GM10248 (cell line): ENCODE data around the gene HIGD1A.

ENCODE experiments used
- CTCF ChIA-PET: fragments of 300-600 bp; sonication (Branson Sonifier 250); formaldehyde crosslinking; extraction: SDS; loops from one replicate; lab custom pipeline; 2021; ENCODE audit warnings: antibody characterized with exemption; lab: Yijun Ruan, JAX
- POLR2A ChIA-PET: fragments of 350-650 bp; sonication (Branson Sonifier 250); formaldehyde crosslinking; extraction: SDS; loops from one replicate; lab custom pipeline; 2020; ENCODE audit warnings: antibody characterized with exemption; lab: Yijun Ruan, JAX
- DNase-seq: peaks from one replicate; pipeline ENCODE4 v3.0.0; 2012; ENCODE audit errors: extremely low spot score
- CTCF ChIP-seq: IDR thresholded peaks from 2 replicates; pipeline ENCODE4 v1.5.1; 2012; ENCODE audit warnings: mild to moderate bottlenecking, low read depth; ENCODE audit errors: extremely low read depth, missing control alignments, control extremely low read depth

Gene HIGD1A

GRCh38 chr3:42735615-42736014, 68.7 kb downstream of the HIGD1A start:
- POLR2A ChIA-PET = no interaction called here
- CTCF ChIA-PET = interaction anchor here (1.5 to 3.5 kb wide), 2 partner anchors 10 to 12 kb away, joined by 5 to 23 read pairs; no protein-coding TSS in a partner anchor
- no peak for TF ChIP-seq CTCF
- no peak for DNase-seq

- DNase-seq = no peak
- ChIA-PET CTCF (interaction anchor here (1.5 to 3.5 kb wide), 2 partner anchors 10 to 13 kb away, joined by 5 to 23 read pairs; no protein-coding TSS in a partner anchor), POLR2A (no interaction called here)
- TF ChIP-seq CTCF = no peak
These were observed 69.3 kb downstream of the HIGD1A start for GRCh38 chr3:42735019-42735418.

- no peak for DNase-seq
- ChIA-PET CTCF (interaction anchor here (3.5 kb wide), 1 partner anchor 11 kb away, joined by 23 read pairs; no protein-coding TSS in a partner anchor), POLR2A (no interaction called here)
- TF ChIP-seq CTCF = no peak
These were observed 69.9 kb downstream of the HIGD1A start for GRCh38 chr3:42734263-42734860.

GRCh38 chr3:42733501-42734262, 70.6 kb downstream of the HIGD1A start:
- no peak for DNase-seq
- no peak for TF ChIP-seq CTCF
- CTCF ChIA-PET = interaction anchor here (2.6 to 3.5 kb wide), 2 partner anchors 11 to 12 kb away, joined by 6 to 23 read pairs; no protein-coding TSS in a partner anchor
- POLR2A ChIA-PET = no interaction called here
